SU-DHL-6 (cell line): ENCODE results near the gene XRCC4.

ENCODE experiments used
- EZH2phosphoT487 ChIP-seq: fragments of 200-600 bp; sonication (generic), shearing (Covaris generic); conservative IDR thresholded peaks from 2 replicates; pipeline ENCODE4 v1.6.1; 2018; ENCODE audit warnings: mild to moderate bottlenecking, antibody characterized with exemption, low read length, moderate library complexity, mixed read lengths
- TF ChIP-seq, protein P1 (sequence below): fragments of 200-600 bp; sonication (generic); IDR thresholded peaks from one replicate; pipeline ENCODE4 v1.5.1; 2017; ENCODE audit warnings: antibody characterized with exemption, mild to moderate bottlenecking, low read length, moderate library complexity; ENCODE audit not compliant: insufficient read depth, poor library complexity, severe bottlenecking

- TF ChIP-seq, protein P1, sequence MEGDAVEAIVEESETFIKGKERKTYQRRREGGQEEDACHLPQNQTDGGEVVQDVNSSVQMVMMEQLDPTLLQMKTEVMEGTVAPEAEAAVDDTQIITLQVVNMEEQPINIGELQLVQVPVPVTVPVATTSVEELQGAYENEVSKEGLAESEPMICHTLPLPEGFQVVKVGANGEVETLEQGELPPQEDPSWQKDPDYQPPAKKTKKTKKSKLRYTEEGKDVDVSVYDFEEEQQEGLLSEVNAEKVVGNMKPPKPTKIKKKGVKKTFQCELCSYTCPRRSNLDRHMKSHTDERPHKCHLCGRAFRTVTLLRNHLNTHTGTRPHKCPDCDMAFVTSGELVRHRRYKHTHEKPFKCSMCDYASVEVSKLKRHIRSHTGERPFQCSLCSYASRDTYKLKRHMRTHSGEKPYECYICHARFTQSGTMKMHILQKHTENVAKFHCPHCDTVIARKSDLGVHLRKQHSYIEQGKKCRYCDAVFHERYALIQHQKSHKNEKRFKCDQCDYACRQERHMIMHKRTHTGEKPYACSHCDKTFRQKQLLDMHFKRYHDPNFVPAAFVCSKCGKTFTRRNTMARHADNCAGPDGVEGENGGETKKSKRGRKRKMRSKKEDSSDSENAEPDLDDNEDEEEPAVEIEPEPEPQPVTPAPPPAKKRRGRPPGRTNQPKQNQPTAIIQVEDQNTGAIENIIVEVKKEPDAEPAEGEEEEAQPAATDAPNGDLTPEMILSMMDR, result no peak
- TF ChIP-seq EZH2phosphoT487, result no peak
Observed at GRCh38 chr5:83133797-83134196, 56.5 kb downstream of the XRCC4 start.
